PC-9 (cell line): ENCODE results near the gene USP31. TPM values are rescaled to one million over a fixed set of nuclear protein-coding genes. Genes with fewer than 3 reads are reported as not detected.

Experiments used
- BruUV-seq: library from RNA; stranded (reverse); fragments of 400-500 nt; replicated peaks from 2 replicates; lab custom pipeline; 2021; lab: Mats Ljungman, UMichigan
- CTCF ChIA-PET: fragments of 300-600 bp; sonication (Branson Sonifier 250); formaldehyde crosslinking; loops from one replicate; lab custom pipeline; 2022; ENCODE audit warnings: antibody characterized with exemption; lab: Charles Lee
- POLR2A ChIA-PET: fragments of 300-600 bp; sonication (Branson Sonifier 250); formaldehyde crosslinking; loops from one replicate; lab custom pipeline; 2022; ENCODE audit warnings: antibody characterized with exemption; ENCODE audit not compliant: unreplicated experiment; lab: Charles Lee
- DNase-seq, 2 experiments: peaks; one replicate each; pipeline versions ENCODE4 v3.0.0 to v3.0.0-alpha.2; 2015 to 2022; ENCODE audit warnings: mixed read lengths in 1 of 2
- H2AFZ ChIP-seq: fragments of 200-600 bp; sonication (generic); 2 replicates; pipeline ENCODE4 v1.8.1; 2017; ENCODE audit warnings: antibody characterized with exemption
- H3F3A ChIP-seq: fragments of 200-600 bp; sonication (generic); 2 replicates; pipeline ENCODE4 v1.8.1; 2017; ENCODE audit warnings: antibody characterized with exemption, mild to moderate bottlenecking, low read depth; ENCODE audit not compliant: insufficient read depth
- H3K27ac ChIP-seq: fragments of 200-600 bp; sonication (generic); 2 replicates; pipeline ENCODE4 v1.6.1; 2016; ENCODE audit warnings: mixed run types
- H3K27me3 ChIP-seq: fragments of 200-600 bp; sonication (generic); 2 replicates; pipeline ENCODE4 v1.6.1; 2016; ENCODE audit warnings: low read depth, mixed run types; ENCODE audit not compliant: insufficient read depth
- H3K36me3 ChIP-seq: fragments of 200-600 bp; sonication (generic); 2 replicates; pipeline ENCODE4 v1.6.1; 2016; ENCODE audit warnings: low read depth, mixed run types
- H3K4me1 ChIP-seq: fragments of 200-600 bp; sonication (generic); replicated peaks from 2 replicates; pipeline ENCODE4 v1.6.1; 2016; ENCODE audit warnings: mixed run types; ENCODE audit not compliant: insufficient read depth
- H3K4me2 ChIP-seq: fragments of 200-600 bp; sonication (generic); 2 replicates; pipeline ENCODE4 v1.6.1; 2017; ENCODE audit warnings: mixed run types
- H3K4me3 ChIP-seq: fragments of 200-600 bp; sonication (generic); 2 replicates; pipeline ENCODE4 v1.6.1; 2016; ENCODE audit warnings: mixed run types
- H3K79me2 ChIP-seq: fragments of 200-600 bp; sonication (generic); 2 replicates; pipeline ENCODE4 v1.6.1; 2017; ENCODE audit warnings: low read depth, mixed run types
- H3K9me2 ChIP-seq: fragments of 200-600 bp; sonication (generic); 2 replicates; pipeline ENCODE4 v1.8.1; 2017; ENCODE audit warnings: mild to moderate bottlenecking; ENCODE audit not compliant: insufficient read depth
- H3K9me3 ChIP-seq: fragments of 200-600 bp; sonication (generic); 2 replicates; pipeline ENCODE4 v1.8.1; 2016; ENCODE audit warnings: low read depth; ENCODE audit not compliant: insufficient read depth
- H4K20me1 ChIP-seq: fragments of 200-600 bp; sonication (generic); 2 replicates; pipeline ENCODE4 v1.8.1; 2017; ENCODE audit not compliant: insufficient read depth
- CTCF ChIP-seq: fragments of 200-600 bp; sonication (generic); conservative IDR thresholded peaks from 2 replicates; pipeline ENCODE4 v1.6.1; 2017; ENCODE audit warnings: mixed run types, antibody characterized with exemption, mild to moderate bottlenecking, moderate library complexity
- EZH2 ChIP-seq: fragments of 200-600 bp; sonication (generic); IDR thresholded peaks from 2 replicates; pipeline ENCODE4 v1.8.0; 2017; ENCODE audit warnings: antibody characterized with exemption, low read depth
- intact Hi-C: fragments of 100-400 bp; cut with micrococcal nuclease; formaldehyde crosslinking; loops from one replicate; pipeline ENCODE4 v1.10.0; 2022; ENCODE audit not compliant: unreplicated experiment
- total RNA-seq: library from RNA; stranded (reverse); gene quantifications from 2 replicates; pipeline ENCODE4 v1.2.3, GENCODE V29; 2021

The USP31 gene
- total RNA-seq, 1 experiment from 2014 or later = 12.1 TPM

- Histone ChIP-seq H3K36me3 (no peaks in the 10 kb centered on the region), H3K27me3 (no peaks in the 10 kb centered on the region), H3K4me3 (no peak overlapping the region), H3K27ac (no peak overlapping the region), H3K9me2 (no peaks in the 10 kb centered on the region; the same call in 1 of the 2 replicates), H3K4me1 (no peaks in the 10 kb centered on the region), H3F3A (no peaks in the 10 kb centered on the region), H4K20me1 (0 out of 2 replicates have a peak, but pooled peaks cover 3% of the 10 kb centered on the region), H2AFZ (no peak overlapping the region), H3K79me2 (peaks cover 77% of the 10 kb centered on the region), H3K9me3 (peaks cover 12% of the 10 kb centered on the region; the same call in 1 of the 2 replicates), H3K4me2 (no peak overlapping the region)
- intact Hi-C loops = no loop called here
- TF ChIP-seq EZH2 (no peak), CTCF (no peak)
- ChIA-PET POLR2A (no interaction called here), CTCF (no interaction called here)
- no TSS peak for BruUV-seq
- DNase-seq = no peak
Observed at GRCh38 chr16:23137256-23137655, 12.0 kb downstream of the USP31 start.

GRCh38 chr16:23134274-23134673, 15.0 kb downstream of the USP31 start:
- intact Hi-C loops = no loop called here
- no TSS peak for BruUV-seq
- ChIA-PET POLR2A (no interaction called here), CTCF (no interaction called here)
- Histone ChIP-seq H3K27ac (no peak overlapping the region), H3K9me2 (no peaks in the 10 kb centered on the region; the same call in 1 of the 2 replicates), H3K36me3 (no peaks in the 10 kb centered on the region), H3K4me2 (no peak overlapping the region), H3K9me3 (peaks cover 12% of the 10 kb centered on the region; the same call in 1 of the 2 replicates), H3K27me3 (no peaks in the 10 kb centered on the region), H4K20me1 (0 out of 2 replicates have a peak, but pooled peaks cover 3% of the 10 kb centered on the region), H3K79me2 (peaks cover 67% of the 10 kb centered on the region), H3K4me1 (no peaks in the 10 kb centered on the region), H3K4me3 (no peak overlapping the region), H2AFZ (no peak overlapping the region), H3F3A (no peaks in the 10 kb centered on the region)
- DNase-seq = no peak
- TF ChIP-seq EZH2 (no peak), CTCF (no peak)

- TF ChIP-seq EZH2 = no peak
- no peaks in the 10 kb centered on the region for H3K27me3 ChIP-seq
- CTCF ChIA-PET = no interaction called here
- H3K4me2 ChIP-seq = no peak overlapping the region
- H3F3A ChIP-seq = no peaks in the 10 kb centered on the region
- BruUV-seq = no TSS peak
- intact Hi-C loops = no loop called here
- no peak overlapping the region for H3K4me3 ChIP-seq
- H4K20me1 ChIP-seq = 0 out of 2 replicates have a peak, but pooled peaks cover 3% of the 10 kb centered on the region
- H3K9me2 ChIP-seq = no peaks in the 10 kb centered on the region; the same call in 1 of the 2 replicates
- H3K36me3 ChIP-seq = no peaks in the 10 kb centered on the region
- no peak overlapping the region for H3K27ac ChIP-seq
- no peaks in the 10 kb centered on the region for H3K4me1 ChIP-seq
- peaks cover 60% of the 10 kb centered on the region for H3K79me2 ChIP-seq
- no peak overlapping the region for H2AFZ ChIP-seq
- POLR2A ChIA-PET = interaction anchor here (0.6 kb wide), 1 partner anchor 31 kb away, joined by 5 read pairs; no protein-coding TSS in a partner anchor
- peaks cover 8% of the 10 kb centered on the region; the same call in 1 of the 2 replicates for H3K9me3 ChIP-seq
- no peak for DNase-seq
Observed at GRCh38 chr16:23132775-23133463, 16.3 kb downstream of the USP31 start.
